NT2/D1 (cell line): Measurements from ENCODE around the gene GPR152.
"Not testable (repeated sequence)": the region's sequence is repeated elsewhere in the genome, so short reads cannot be mapped to it uniquely, and the experiment has no call there.

Experiments
- YY1 ChIP-seq: IDR thresholded peaks from 2 replicates; pipeline ENCODE4 v1.6.1; 2011; ENCODE audit not compliant: insufficient read length, insufficient read depth
- ZNF274 ChIP-seq: IDR thresholded peaks from 2 replicates; pipeline ENCODE4 v1.6.1; 2011; ENCODE audit warnings: mild to moderate bottlenecking, low read depth, low read length

- not testable (repeated sequence) for TF ChIP-seq YY1, ZNF274
Measured at GRCh38 chr11:67465530-67465929, 13.0 kb upstream of the GPR152 start.
